ENCODE data around the gene VPS9D1. TPM values are rescaled to one million over a fixed set of nuclear protein-coding genes. Genes with fewer than 3 reads are reported as not detected.
A peak's percentile ranks its signal among the peaks of the same experiment; 100 is the strongest.
"Not testable (repeated sequence)": the region's sequence is repeated elsewhere in the genome, so short reads cannot be mapped to it uniquely, and the experiment has no call there.

Gene VPS9D1
- total RNA-seq, 1 donor from 2014 or later: 1.6 TPM

DNA sequence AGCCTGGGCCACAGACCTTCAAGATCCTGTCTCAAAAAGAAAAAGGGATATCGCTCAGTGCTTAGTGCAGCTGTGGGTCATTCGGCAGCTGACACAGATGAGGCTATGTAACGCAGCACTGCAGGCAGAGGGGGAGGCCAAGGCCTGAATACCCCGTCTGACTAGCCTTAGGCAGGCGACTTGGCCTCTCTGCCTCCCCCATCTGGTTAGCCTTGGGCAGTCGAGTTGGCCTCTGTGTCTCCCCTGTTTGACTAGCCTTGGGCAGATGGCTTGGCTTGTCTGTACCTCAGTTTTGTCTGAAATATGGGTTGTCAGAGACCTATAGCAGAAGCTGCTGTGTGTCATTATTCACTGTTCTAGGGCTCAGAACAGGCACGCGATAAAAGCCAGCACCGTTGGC is 53.1 kb downstream of the VPS9D1 start:
- no peaks in the 10 kb centered on the region for H3F3A ChIP-seq (ENCODE audit: low read depth)
- no peak overlapping the region for H3K4me3 Mint-ChIP-seq

GRCh38 chr16:89667000-89667399 is 53.7 kb downstream of the VPS9D1 start:
- H3K36me3 Mint-ChIP-seq: peaks cover 45% of the 10 kb centered on the region
- H2AFZ ChIP-seq (replicated peaks); H3K36me3 ChIP-seq; H3K9ac ChIP-seq; H3K27me3 ChIP-seq; H3K27ac ChIP-seq; H3K4me3 ChIP-seq; H3K9me3 ChIP-seq (ENCODE audit: low read depth); H3K27me3 Mint-ChIP-seq (ENCODE audit: insufficient read depth, low read depth); H3K4me2 ChIP-seq; H3F3A ChIP-seq (ENCODE audit: low read depth); H3K79me2 ChIP-seq (ENCODE audit: low read depth); H3K4me1 Mint-ChIP-seq; H3K4me1 ChIP-seq; H4K20me1 ChIP-seq (ENCODE audit: low read depth); H3K27ac Mint-ChIP-seq; H3K4me3 Mint-ChIP-seq: not testable (repeated sequence)
- H3K9me3 Mint-ChIP-seq: peaks cover 32% of the 10 kb centered on the region
- DNase-seq (ENCODE audit: low spot score): peak; percentile 36

More for the DNA sequence above, 53.1 kb downstream of the VPS9D1 start:
- Mint-ChIP-seq H3K36me3 (peaks cover 48% of the 10 kb centered on the region), H3K4me1 (no peaks in the 10 kb centered on the region), H3K27me3 (ENCODE audit: insufficient read depth, low read depth) (peaks cover 2% of the 10 kb centered on the region), H3K9me3 (peaks cover 33% of the 10 kb centered on the region), H3K27ac (no peak overlapping the region)
- H3K4me2 ChIP-seq: no peak overlapping the region
- no peaks in the 10 kb centered on the region for H3K79me2 ChIP-seq (ENCODE audit: low read depth)
- no peak for DNase-seq (ENCODE audit: low spot score)
- no peak overlapping the region for H3K4me3 ChIP-seq
- no peaks in the 10 kb centered on the region for H4K20me1 ChIP-seq (ENCODE audit: low read depth)
- H3K27ac ChIP-seq: no peak overlapping the region
- no peak overlapping the region for H2AFZ ChIP-seq (replicated peaks)
- no peaks in the 10 kb centered on the region for H3K36me3 ChIP-seq
- no peaks in the 10 kb centered on the region for H3K4me1 ChIP-seq
- no peak overlapping the region for H3K9ac ChIP-seq
- peaks cover 6% of the 10 kb centered on the region for H3K9me3 ChIP-seq (ENCODE audit: low read depth)
- no peaks in the 10 kb centered on the region for H3K27me3 ChIP-seq
- no peak for TF ChIP-seq CTCF (IDR thresholded peaks at IDR 0.05)
- TF ChIP-seq EZH2 (IDR thresholded peaks at IDR 0.05): no peak
- no peak for TF ChIP-seq EZH2phosphoT487 (IDR thresholded peaks at IDR 0.05)

GRCh38 chr16:89664238-89664637 is 56.5 kb downstream of the VPS9D1 start:
- not testable (repeated sequence) for H3K27me3 ChIP-seq; H3K27me3 Mint-ChIP-seq (ENCODE audit: insufficient read depth, low read depth); H3K4me2 ChIP-seq; H3K4me1 ChIP-seq; H3K9ac ChIP-seq; H3F3A ChIP-seq (ENCODE audit: low read depth); H3K36me3 ChIP-seq; H3K27ac ChIP-seq; H3K27ac Mint-ChIP-seq; H3K4me3 ChIP-seq; H2AFZ ChIP-seq (replicated peaks); H3K4me1 Mint-ChIP-seq; DNase-seq (ENCODE audit: low spot score); H3K4me3 Mint-ChIP-seq; H4K20me1 ChIP-seq (ENCODE audit: low read depth); H3K9me3 ChIP-seq (ENCODE audit: low read depth)
- Mint-ChIP-seq H3K36me3 (peaks cover 63% of the 10 kb centered on the region), H3K9me3 (peaks cover 30% of the 10 kb centered on the region)
- peaks cover 14% of the 10 kb centered on the region for H3K79me2 ChIP-seq (ENCODE audit: low read depth)

GRCh38 chr16:89661215-89661614 is 59.5 kb downstream of the VPS9D1 start:
- no peak overlapping the region for H3K4me3 Mint-ChIP-seq
- H4K20me1 ChIP-seq (ENCODE audit: low read depth): peaks cover 10% of the 10 kb centered on the region
- no peak for DNase-seq (ENCODE audit: low spot score)
- H3K27ac Mint-ChIP-seq: no peak overlapping the region
- no peak overlapping the region for H3K9ac ChIP-seq
- H3K27ac ChIP-seq: no peak overlapping the region
- peaks cover 39% of the 10 kb centered on the region for H3K79me2 ChIP-seq (ENCODE audit: low read depth)
- peaks cover 5% of the 10 kb centered on the region for H3K36me3 ChIP-seq
- H3K36me3 Mint-ChIP-seq: peaks cover 56% of the 10 kb centered on the region
- peaks cover 13% of the 10 kb centered on the region for H3K4me1 Mint-ChIP-seq
- peaks cover 1% of the 10 kb centered on the region for H3K9me3 ChIP-seq (ENCODE audit: low read depth)
- TF ChIP-seq EZH2phosphoT487 (IDR thresholded peaks at IDR 0.05) (no peak), CTCF (IDR thresholded peaks at IDR 0.05) (no peak), EZH2 (IDR thresholded peaks at IDR 0.05) (no peak)
- H3F3A ChIP-seq (ENCODE audit: low read depth): no peaks in the 10 kb centered on the region
- no peak overlapping the region for H3K4me2 ChIP-seq
- H3K27me3 Mint-ChIP-seq (ENCODE audit: insufficient read depth, low read depth): peaks cover 2% of the 10 kb centered on the region
- H3K4me1 ChIP-seq: peaks cover 10% of the 10 kb centered on the region
- peaks cover 21% of the 10 kb centered on the region for H3K9me3 Mint-ChIP-seq
- H3K4me3 ChIP-seq: no peak overlapping the region
- H2AFZ ChIP-seq (replicated peaks): no peak overlapping the region
- H3K27me3 ChIP-seq: no peaks in the 10 kb centered on the region
